ENCODE measurements around the gene SIX5.

SIX5 gene

DNA sequence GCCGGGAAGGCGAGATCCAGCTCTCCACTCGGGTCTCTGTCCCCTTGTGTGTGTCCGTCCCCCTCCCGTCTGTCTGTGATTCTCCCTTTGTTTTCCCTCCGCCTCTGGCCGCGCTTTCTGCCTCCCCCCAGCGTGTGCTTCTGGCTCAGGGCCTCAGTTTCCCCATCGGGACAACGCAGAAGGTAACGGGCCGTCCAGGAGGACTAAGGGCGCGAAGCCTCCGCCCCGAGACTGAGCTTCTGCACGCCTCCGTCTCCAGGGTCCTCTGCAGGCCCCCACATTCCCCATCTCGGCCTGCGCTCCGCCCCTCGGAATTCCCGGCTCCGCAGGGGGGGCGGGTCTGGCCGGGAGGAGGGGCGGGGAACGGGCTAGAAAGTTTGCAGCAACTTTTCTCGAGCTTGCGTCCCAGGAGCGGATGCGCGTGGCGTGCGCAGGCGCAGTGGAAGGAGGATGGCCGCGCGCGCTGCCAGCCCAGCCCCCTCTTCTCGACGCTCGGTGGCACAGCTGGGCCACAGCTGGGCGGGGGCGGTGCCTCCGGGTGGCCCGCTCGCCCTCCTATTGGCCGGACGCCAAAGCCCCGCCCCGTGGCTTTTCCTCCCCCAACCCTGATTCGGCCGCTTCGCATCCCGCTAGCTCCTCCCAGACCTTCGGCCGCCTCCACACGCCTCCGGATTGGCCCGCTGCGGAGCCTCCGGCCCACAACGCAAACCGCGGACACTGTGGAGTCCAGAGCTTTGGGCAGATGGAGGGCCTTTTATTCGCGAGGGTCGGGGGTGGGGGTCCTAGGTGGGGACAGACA is at the start of gene SIX5:
Gene SIX5 (minus strand): TSS at position 269 of the 799 bp plus-strand sequence. CDS start 408 bp downstream, outside the sequence.
- no peaks in the 10 kb centered on the region for H3K36me3 ChIP-seq (ENCODE audit: insufficient read depth, low read length)
- H3K4me1 ChIP-seq (ENCODE audit: insufficient read depth, low read length), result peaks cover 23% of the 10 kb centered on the region
- H3K9ac ChIP-seq (ENCODE audit: low read depth, low read length), result peak within 1 kb of the TSS; percentile 80
- H3K9me3 ChIP-seq (ENCODE audit: control insufficient read depth, insufficient read depth, low read length), result no peaks in the 10 kb centered on the region

- H3K36me3 ChIP-seq (ENCODE audit: insufficient read depth, low read length), result peaks cover 5% of the 10 kb centered on the region; the same call in 1 of the 2 replicates
- H3K4me1 ChIP-seq (ENCODE audit: insufficient read depth, low read length), result peaks cover 11% of the 10 kb centered on the region; the same call in 1 of the 2 replicates
- no peaks in the 10 kb centered on the region for H3K9me3 ChIP-seq (ENCODE audit: control insufficient read depth, insufficient read depth, low read length)
- H3K9ac ChIP-seq (ENCODE audit: low read depth, low read length), result peak overlapping the region; percentile 32; the same call in 1 of the 2 replicates
Observed at GRCh38 chr19:45817725-45818301, 48.8 kb upstream of the SIX5 start.

GRCh38 chr19:45817010-45817724 is 48.1 kb upstream of the SIX5 start:
- Histone ChIP-seq H3K9me3 (ENCODE audit: control insufficient read depth, insufficient read depth, low read length) (no peaks in the 10 kb centered on the region), H3K4me1 (ENCODE audit: insufficient read depth, low read length) (peaks cover 11% of the 10 kb centered on the region; the same call in 1 of the 2 replicates), H3K36me3 (ENCODE audit: insufficient read depth, low read length) (peaks cover 5% of the 10 kb centered on the region; the same call in 1 of the 2 replicates), H3K9ac (ENCODE audit: low read depth, low read length) (peak overlapping the region; percentile 74)

DNA sequence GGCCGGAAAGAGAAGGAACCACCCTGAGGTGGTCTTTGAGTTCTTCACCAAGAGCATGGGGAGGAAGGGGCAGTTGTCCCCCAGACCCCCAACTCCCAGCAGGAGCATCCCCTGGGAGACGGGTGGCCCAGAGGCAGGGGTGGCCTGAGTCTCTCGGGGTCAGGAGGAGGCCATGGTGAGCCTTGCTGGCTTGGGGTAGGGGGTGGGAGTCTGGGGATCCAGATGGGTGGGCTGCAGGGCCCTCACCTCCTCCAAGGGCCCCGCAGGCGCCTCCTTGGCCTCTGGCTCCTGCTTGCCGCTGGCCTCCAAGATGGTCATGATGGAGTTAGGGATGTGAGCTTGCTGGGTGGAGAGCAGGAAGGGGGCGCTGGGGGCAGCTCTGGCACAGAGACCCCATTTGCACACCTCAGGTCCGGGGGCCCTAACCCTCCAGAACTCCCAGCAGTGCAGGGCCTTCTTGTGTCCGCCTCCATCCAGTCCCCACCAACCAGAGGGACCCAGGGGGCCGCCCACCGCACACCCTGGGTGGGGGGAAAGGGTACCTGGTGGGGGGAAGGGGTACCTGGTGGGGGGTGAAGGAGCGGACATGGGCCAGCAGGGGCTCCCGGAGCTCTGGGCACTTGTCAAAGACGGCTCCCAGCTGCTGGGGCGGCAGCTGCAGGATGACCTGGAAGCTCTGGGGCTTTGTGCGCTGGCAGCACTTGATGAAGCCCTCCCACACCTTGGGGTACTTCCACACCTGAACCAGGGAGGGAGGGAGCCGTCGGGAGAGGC is 47.4 kb upstream of the SIX5 start:
- Histone ChIP-seq H3K9me3 (ENCODE audit: control insufficient read depth, insufficient read depth, low read length) (no peaks in the 10 kb centered on the region), H3K9ac (ENCODE audit: low read depth, low read length) (peak overlapping the region; percentile 74), H3K4me1 (ENCODE audit: insufficient read depth, low read length) (peaks cover 11% of the 10 kb centered on the region; the same call in 1 of the 2 replicates), H3K36me3 (ENCODE audit: insufficient read depth, low read length) (peaks cover 5% of the 10 kb centered on the region; the same call in 1 of the 2 replicates)

DNA sequence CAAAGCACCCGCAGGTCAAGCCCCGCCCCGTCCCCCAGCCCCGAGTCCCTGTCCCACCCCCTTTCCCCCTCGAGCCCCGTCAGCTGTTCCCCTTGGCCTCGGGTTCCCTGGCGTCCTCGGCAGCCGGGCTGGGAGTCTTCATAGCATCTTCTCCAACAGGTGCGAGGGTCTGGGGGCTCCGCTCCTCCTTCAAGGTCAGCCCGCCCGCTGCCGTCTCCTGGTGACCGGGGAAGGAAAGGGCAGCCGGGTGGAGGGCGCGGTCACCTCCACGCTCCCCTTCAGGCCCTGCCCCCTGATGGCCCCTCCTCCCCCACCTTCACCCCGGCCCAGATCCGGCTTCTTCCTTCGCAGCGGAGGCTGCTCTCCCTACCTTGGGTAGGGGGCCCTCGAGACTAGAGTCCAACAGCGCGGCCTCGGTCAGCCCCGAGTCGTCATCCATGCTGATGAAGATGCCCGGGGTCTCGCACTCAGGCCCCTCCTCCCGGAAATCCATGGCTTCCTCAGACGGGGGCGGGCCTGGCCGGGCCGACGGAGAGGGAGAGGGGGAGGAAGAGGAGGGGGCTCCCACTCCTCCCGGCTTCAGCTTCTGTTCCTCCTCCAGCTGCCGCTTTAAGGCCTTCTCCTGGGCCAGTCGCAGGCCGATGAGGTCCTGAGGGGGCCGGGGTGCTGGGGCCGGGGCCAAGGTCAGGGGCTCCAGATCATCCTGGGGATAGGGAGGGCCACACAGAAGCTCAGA is 46.6 kb upstream of the SIX5 start:
- H3K9me3 ChIP-seq (ENCODE audit: control insufficient read depth, insufficient read depth, low read length), result no peaks in the 10 kb centered on the region
- H3K36me3 ChIP-seq (ENCODE audit: insufficient read depth, low read length), result peaks cover 5% of the 10 kb centered on the region; the same call in 1 of the 2 replicates
- H3K9ac ChIP-seq (ENCODE audit: low read depth, low read length), result peak overlapping the region; percentile 74
- H3K4me1 ChIP-seq (ENCODE audit: insufficient read depth, low read length), result peaks cover 11% of the 10 kb centered on the region; the same call in 1 of the 2 replicates

DNA sequence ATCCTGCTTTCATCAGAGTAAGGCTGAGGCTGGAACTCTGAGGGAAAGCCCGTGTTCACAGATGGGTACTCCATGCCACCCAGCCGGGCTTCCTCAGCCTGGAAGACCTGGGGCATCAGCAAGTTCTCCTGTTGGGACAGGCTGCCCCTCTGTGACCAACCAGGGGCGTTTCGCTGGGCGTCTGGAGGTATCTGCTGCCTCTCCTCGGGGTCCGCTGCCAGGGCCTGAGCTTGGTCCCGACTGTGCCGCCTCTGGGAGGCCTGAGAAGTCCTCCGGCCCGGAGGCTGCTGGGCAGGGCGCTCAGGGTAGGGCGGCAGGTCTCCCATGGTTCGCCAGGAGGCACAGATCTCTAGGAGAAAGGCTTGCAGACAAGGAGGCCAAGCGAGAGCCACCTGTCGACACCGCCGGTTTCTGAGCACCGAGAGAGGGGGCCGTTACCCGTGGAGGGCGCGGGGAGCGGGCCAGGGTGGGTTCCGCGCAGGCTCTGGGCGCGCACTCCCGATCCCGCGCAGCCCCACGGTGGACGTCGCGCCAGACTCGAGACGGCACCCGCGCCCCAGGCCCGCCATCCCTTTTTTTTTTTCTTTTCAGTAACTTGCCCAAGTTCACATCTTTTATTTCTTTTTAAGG is 45.9 kb upstream of the SIX5 start, which contains the start of gene RSPH6A:
Gene RSPH6A (minus strand): TSS at position 458 of the 630 bp plus-strand sequence. CDS start 132 bp downstream, at position 326.
- H3K4me1 ChIP-seq (ENCODE audit: insufficient read depth, low read length), result peaks cover 11% of the 10 kb centered on the region; the same call in 1 of the 2 replicates
- H3K9ac ChIP-seq (ENCODE audit: low read depth, low read length), result peak within 1 kb of the TSS; percentile 74
- H3K9me3 ChIP-seq (ENCODE audit: control insufficient read depth, insufficient read depth, low read length), result no peaks in the 10 kb centered on the region
- H3K36me3 ChIP-seq (ENCODE audit: insufficient read depth, low read length), result peaks cover 3% of the 10 kb centered on the region; the same call in 1 of the 2 replicates

DNA sequence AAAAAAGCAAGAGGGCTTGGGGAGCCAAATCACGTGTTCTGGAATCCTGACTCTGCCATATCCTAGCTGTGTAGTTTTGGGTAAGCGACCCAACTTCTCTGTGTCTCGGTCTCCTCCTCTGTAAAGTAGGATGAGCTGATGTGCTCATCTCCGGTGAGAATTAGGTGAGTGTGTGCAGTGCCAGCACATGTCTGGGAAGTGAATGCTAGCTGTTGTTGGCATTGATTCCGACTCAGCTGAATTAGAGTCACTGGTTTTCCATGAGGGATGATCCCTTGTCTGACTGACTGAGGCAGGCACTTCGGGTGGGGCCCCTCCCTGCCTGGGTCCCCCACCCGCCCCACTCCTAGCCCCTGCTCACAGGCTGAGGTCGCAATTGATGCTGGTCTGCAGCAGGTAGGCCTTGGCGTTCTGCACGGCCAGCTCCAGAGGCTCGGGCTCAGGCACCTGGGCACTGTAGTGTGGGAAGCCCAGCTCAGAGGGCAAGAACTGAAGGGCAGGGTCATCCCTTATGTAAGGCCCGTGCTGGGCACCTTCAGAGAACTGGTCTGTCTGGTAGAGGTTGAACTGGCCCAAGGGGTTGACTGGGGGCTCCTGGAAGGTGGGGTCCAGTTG is 45.2 kb upstream of the SIX5 start:
- H3K4me1 ChIP-seq (ENCODE audit: insufficient read depth, low read length), result peaks cover 11% of the 10 kb centered on the region; the same call in 1 of the 2 replicates
- peak overlapping the region; percentile 74 for H3K9ac ChIP-seq (ENCODE audit: low read depth, low read length)
- H3K36me3 ChIP-seq (ENCODE audit: insufficient read depth, low read length), result no peaks in the 10 kb centered on the region
- H3K9me3 ChIP-seq (ENCODE audit: control insufficient read depth, insufficient read depth, low read length), result no peaks in the 10 kb centered on the region

DNA sequence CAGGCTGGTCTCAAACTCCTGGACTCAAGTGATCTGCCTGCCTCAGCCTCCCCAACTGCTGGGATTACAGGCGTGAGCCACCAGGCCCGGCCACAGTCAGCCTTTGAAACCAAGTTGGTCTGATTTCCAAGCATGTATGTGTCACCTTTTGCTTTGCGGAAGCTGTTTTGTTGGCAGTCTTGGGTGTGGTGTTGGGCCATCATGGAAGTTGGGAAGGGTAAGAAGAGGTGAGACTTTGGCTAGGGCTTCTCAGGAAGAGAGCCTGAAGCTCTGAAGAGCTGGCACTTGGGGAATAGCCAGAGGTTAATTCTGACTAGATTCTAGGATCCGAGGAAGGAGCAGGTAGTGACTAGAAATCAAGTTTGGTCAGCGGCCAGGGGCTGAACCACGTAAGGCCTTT is 43.2 kb upstream of the SIX5 start:
- Histone ChIP-seq H3K36me3 (ENCODE audit: insufficient read depth, low read length) (no peaks in the 10 kb centered on the region), H3K9ac (ENCODE audit: low read depth, low read length) (no peak overlapping the region), H3K9me3 (ENCODE audit: control insufficient read depth, insufficient read depth, low read length) (no peaks in the 10 kb centered on the region), H3K4me1 (ENCODE audit: insufficient read depth, low read length) (no peaks in the 10 kb centered on the region)

DNA sequence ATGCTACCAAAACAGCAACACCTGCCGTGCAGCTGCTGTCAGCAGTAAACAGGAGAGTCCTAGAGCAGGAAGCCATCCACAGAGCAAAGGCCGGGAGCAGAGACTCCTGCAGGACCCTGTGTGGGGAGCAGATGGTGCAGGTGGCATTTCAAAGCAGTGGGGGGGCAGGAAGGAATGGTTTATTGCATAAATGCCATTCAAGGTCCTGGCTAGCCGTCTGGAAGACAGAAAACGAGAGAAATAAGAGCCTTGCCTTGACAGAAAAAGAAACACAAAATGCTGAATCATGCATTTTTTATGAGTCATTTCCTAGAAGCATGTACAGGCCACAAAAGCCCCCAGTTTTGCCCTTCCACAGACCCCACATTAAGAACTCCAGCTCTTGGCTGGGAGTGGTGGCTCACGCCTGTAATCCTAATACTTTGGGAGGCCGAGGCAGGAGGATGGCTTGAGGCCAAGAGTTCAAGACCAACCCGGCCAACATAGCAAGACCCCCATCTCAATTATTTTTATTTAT is 40.6 kb upstream of the SIX5 start:
- Histone ChIP-seq H3K9me3 (ENCODE audit: control insufficient read depth, insufficient read depth, low read length) (no peaks in the 10 kb centered on the region), H3K36me3 (ENCODE audit: insufficient read depth, low read length) (no peaks in the 10 kb centered on the region), H3K4me1 (ENCODE audit: insufficient read depth, low read length) (no peaks in the 10 kb centered on the region), H3K9ac (ENCODE audit: low read depth, low read length) (no peak overlapping the region)

DNA sequence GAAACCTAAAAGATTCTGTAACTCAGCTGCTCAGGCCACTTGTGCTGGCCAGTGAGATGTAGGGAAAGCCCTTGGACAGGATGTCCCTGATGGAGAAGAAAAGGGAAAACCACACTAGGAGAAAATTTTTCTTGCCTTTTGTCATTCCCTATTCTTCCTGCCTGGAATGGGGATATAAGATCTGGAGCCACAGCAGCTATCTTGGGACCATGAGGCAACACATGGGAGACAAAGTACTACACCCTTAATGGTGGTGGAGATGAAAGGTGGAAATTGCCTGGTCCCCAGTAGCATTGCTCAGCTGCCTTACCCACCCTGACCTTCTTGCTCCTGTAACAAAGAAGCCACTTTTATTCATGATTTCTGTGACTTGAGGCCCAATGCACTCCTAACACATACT is 36.7 kb upstream of the SIX5 start:
- Histone ChIP-seq H3K36me3 (ENCODE audit: insufficient read depth, low read length) (no peaks in the 10 kb centered on the region), H3K9ac (ENCODE audit: low read depth, low read length) (no peak overlapping the region), H3K4me1 (ENCODE audit: insufficient read depth, low read length) (peaks cover 5% of the 10 kb centered on the region; the same call in 1 of the 2 replicates), H3K9me3 (ENCODE audit: control insufficient read depth, insufficient read depth, low read length) (no peaks in the 10 kb centered on the region)

DNA sequence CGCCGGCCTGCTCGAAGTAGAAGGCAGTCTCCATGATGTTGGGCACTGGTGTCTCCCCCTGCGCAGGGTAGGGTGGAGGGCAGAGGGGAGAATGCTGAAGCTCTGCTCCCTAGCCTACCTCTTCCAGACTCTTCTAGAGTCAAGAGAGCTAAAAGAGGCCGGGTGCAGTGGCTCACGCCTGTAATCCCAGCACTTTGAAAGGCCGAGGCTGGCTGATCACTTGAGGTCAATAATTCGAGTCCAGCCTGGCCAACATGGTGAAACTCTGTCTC is 35.8 kb upstream of the SIX5 start:
- H3K9ac ChIP-seq (ENCODE audit: low read depth, low read length), result no peak overlapping the region
- H3K36me3 ChIP-seq (ENCODE audit: insufficient read depth, low read length), result no peaks in the 10 kb centered on the region
- peaks cover 9% of the 10 kb centered on the region; the same call in 1 of the 2 replicates for H3K4me1 ChIP-seq (ENCODE audit: insufficient read depth, low read length)
- no peaks in the 10 kb centered on the region for H3K9me3 ChIP-seq (ENCODE audit: control insufficient read depth, insufficient read depth, low read length)

- Histone ChIP-seq H3K36me3 (ENCODE audit: insufficient read depth, low read length) (no peaks in the 10 kb centered on the region), H3K9me3 (ENCODE audit: control insufficient read depth, insufficient read depth, low read length) (no peaks in the 10 kb centered on the region), H3K9ac (ENCODE audit: low read depth, low read length) (no peak overlapping the region), H3K4me1 (ENCODE audit: insufficient read depth, low read length) (peaks cover 10% of the 10 kb centered on the region; the same call in 1 of the 2 replicates)
Observed at GRCh38 chr19:45804140-45804958, 35.3 kb upstream of the SIX5 start.
